IPS-NIHi7 (cell line): Measurements from ENCODE around the gene PLPPR4.
"Not testable (repeated sequence)": the region's sequence is repeated elsewhere in the genome, so short reads cannot be mapped to it uniquely, and the experiment has no call there.

Experiments used
- DNase-seq: peaks from one replicate; pipeline ENCODE4 v3.0.0; 2012; ENCODE audit warnings: mixed read lengths; ENCODE audit errors: extremely low spot score

Gene PLPPR4

DNA sequence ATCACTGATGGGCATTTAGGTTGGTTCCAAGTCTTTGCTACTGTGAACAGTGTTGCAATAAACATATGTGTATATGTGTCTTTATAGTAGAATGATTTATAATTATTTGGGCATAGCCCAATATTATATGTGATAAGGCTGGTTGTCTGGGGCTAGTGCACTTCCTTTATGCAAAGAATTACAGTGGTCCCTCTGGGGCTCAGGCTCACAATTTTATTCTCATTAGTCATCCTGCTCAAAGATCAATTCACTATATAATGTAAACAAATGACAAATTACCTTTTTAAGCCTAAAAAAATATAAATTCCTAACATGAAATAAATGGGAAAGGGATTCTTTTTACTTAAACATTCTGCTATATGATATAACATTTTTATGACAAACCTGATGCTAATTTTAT is 5.0 kb downstream of the PLPPR4 start:
- no peak for DNase-seq

DNA sequence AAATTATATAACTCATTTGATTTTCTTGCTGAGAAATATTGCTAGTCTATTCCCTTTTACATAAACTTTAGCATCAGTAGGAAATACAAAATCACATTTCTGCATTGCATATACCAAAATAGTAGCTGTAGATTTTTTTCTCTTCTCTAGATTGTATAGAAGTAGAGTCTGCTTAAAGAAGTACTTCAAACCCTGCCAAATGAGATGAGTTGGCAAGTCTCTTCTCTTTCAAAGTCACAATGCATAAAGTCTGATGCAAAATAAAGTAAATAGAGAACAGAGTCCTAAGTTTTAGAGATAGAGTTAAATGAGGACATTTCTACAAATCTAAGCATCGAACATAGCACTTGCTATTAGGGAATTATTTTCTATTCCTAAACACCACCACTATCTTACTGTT is 6.4 kb downstream of the PLPPR4 start:
- no peak for DNase-seq

DNA sequence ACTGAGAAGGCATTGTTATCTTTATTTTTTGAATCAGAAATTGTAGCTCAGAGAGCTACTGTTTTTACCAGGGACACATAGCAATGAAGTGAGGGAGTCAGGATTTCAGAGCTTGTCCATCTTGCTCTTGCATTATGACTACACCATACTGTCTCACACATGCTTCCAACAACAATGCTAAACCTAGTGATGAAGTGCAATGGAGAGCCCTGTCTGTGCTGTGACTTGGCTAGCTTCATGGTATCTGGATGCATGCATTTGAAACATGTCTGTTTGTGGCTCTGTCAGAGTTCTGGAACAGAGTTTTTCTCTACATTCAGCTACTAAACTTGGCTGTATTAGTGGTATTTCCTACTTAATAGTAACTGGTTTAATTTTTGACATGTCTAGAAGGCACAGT is 7.0 kb downstream of the PLPPR4 start:
- DNase-seq, result no peak

DNA sequence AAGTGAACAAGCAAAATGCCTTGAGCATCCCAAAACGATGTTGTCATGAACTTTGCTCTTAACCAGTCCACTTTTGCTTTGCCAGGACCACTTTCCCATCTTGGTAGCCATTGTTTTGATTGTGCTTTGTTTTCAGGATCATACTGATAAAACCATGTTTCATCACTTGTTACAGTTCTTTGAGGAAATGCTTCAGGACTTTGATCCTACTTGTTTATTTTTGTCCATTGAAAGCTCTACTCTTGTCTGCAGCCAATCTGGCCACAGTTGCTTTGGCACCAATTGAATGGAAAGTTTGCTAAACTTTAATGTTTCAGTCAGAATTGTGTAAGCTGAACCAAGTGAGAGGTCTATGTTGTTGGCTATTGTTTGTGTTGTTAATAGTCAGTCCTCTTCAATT is 12.8 kb downstream of the PLPPR4 start:
- DNase-seq, result no peak

DNA sequence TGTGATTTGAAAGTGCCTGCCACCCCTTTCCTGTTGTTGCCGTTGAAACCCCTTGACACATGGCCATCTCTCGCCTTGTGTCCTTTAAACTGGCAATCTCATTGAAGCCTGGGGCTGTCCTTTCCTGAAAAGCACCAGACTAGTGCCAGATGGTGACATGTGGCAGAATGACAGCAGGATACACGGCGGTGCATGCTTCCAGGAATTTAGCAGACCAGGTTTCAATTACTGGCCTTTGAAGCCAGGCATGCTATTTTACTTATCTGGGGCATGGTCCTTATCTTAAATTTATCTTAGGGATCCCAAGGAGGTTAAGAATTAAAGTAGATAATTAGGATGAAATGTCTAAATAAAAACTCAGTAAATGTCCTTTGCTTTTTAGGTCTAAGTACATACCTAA is 15.2 kb downstream of the PLPPR4 start:
- no peak for DNase-seq

DNA sequence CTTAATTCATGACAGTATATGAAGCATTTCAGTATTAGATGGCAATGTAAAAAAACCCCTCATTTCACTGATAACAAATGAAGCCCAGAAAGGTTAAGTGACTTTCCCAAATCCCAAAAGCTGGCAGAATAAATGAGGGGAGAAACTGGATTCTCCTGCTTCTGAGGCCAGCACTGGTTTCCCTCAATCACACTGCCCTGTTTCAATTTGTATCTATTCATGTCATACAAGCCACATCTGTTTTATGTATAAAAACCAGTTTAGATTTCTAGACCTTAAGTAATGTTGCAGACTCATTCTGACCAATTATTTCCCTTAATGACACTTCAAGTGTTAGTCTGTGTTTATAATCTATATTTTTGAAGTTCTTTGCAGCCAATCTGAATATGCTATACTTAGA is 16.8 kb downstream of the PLPPR4 start:
- DNase-seq, result no peak

DNA sequence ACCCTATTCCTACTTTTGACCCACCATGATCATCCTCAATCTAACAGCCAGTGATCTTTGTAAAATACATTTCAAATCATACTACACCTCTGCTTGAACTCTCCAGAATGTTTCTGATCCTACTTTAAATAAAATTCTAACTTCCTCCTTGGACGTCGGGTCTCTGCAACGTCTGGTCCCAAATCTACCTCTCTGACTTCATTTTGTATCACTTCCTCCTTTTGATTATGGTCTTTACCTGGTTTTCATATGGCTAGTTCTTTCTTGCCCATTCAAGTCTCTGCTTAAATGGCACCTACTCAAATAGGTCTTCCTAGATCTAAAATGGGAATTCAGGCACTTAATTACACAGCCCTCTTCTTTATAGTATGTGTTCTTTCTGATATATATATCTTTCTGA is 18.2 kb downstream of the PLPPR4 start:
- DNase-seq, result no peak

DNA sequence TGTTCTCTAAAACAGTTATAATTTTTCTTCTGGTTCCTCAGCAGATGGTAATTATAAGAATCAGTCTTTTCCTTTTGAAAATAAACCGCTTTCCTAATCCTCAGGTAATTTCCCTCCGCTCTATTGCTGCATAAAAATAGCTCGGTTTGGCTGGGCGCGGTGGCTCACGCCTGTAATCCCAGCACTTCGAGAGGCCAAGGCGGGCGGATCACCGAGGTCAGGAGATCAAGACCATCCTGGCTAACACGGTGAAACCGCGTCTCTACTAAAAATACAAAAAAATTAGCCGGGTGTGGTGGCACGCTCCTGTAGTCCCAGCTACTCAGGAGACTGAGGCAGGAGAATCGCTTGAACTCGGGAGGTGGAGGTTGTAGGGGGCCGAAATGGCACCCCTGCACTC is 19.2 kb downstream of the PLPPR4 start:
- DNase-seq, result not testable (repeated sequence)

DNA sequence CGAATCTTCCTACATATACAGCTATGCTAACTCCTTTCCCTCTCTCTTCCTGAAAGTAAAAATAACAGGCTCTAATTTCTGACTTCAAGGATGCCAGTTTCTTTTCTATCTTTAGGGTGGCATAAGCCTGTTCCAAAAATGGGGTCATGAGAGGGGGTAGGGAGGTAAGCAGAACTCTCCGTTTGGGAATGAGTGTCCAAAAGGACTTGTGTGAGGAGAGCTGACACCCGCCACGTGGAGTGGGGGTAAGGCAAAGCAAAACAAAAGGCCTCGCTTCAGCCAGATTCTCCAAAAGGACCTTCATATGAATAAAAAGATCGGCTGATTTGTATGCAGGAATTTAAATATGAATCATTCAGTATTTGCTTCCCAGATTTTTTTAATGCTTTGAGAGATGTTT is 28.6 kb downstream of the PLPPR4 start:
- no peak for DNase-seq

DNA sequence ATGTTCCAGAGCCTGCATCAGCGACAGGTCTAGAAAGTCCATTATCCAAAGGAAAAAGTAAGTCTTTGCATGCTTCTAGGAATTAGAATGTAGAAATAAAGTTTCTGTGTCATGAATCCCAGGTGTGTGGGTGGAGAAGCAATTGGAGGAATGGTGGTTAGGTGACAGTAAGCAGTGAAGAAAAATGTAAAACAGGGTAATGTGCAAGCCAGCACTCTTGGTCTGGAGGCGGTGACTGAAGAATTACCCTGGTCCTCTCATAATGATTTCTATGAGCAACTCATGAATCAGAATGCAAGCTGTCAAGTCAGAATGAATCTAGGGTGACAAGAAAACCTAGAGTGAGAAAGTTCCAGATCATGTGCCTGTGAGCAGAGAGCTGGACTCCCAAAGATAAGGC is 33.6 kb downstream of the PLPPR4 start:
- DNase-seq, result no peak

DNA sequence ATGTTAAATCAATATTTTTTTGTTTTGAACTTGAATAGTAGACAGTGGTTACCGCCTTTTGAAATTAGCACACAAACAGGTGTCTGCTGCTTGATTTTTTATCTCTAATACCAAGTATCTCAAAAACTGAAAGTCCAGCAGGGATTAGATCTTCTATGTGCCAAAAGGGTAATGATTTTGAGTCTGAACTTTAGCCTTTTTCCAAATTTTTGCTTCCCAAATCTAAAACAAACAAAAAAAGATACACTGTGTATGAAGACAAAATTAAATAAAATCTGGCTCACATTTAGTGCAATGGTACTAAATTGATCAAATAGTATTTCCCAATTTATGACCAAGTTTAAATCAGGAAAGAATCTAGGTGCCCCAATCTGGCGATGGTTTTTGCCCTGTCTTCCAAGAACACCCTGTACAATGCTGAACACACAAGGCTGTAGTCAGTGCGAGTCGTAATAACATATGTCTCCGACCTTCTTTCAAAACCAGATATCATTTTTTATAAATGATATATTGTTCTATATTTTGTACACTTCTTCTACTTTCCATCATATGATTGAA is 40.5 kb downstream of the PLPPR4 start:
- DNase-seq, result no peak

DNA sequence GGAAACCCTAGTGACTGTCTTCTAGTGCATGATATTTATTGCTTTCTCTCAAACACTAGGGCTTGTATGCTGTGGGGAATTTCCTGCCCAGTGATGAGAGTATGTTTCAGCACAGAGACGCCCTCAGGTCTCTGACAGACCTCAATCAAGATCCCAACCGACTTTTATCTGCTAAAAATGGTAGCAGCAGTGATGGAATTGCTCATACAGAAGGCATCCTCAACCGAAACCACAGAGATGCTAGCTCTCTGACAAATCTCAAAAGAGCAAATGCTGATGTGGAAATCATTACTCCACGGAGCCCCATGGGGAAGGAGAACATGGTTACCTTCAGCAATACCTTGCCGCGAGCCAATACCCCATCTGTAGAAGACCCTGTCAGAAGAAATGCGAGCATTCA is 41.3 kb downstream of the PLPPR4 start:
- no peak for DNase-seq

DNA sequence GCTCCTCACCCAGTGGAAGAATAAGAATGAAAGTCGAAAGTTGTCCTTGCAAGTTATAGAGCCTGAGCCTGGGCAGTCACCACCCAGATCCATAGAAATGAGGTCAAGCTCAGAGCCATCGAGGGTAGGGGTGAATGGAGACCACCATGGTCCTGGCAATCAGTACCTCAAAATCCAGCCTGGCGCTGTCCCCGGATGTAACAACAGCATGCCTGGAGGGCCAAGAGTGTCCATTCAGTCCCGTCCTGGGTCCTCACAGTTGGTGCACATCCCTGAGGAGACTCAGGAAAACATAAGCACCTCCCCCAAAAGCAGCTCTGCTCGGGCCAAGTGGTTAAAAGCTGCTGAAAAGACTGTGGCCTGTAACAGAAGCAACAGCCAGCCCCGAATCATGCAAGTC is 41.8 kb downstream of the PLPPR4 start:
- no peak for DNase-seq

DNA sequence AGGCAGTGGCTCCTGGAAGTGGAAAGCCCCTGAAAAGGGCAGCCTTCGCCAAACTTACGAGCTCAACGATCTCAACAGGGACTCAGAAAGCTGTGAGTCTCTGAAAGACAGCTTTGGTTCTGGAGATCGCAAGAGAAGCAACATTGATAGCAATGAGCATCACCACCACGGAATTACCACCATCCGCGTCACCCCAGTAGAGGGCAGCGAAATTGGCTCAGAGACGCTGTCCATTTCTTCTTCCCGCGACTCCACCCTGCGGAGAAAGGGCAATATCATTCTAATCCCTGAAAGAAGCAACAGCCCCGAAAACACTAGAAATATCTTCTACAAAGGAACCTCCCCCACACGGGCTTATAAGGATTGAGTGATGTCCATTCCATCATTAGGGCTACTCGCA is 42.4 kb downstream of the PLPPR4 start:
- DNase-seq, result peak; percentile 33

DNA sequence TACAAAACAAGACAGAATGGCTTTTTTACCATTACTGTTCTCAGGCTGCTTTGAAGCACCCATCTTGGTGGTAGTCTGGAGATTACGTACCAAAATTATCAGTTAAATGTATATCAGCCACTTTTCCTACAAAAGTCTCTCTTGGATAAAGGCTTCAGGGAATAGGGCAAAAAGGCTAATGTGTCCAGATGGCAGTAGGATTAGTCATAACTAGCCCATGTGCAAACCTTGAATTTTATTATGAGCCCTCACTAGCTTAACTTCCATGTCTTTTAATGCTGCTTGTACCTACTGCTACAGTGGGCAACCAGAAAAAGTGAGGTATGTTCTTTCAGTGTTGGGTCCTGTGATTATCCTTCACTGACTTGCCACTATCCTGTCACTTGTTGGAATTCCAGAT is 51.0 kb downstream of the PLPPR4 start:
- DNase-seq, result no peak

DNA sequence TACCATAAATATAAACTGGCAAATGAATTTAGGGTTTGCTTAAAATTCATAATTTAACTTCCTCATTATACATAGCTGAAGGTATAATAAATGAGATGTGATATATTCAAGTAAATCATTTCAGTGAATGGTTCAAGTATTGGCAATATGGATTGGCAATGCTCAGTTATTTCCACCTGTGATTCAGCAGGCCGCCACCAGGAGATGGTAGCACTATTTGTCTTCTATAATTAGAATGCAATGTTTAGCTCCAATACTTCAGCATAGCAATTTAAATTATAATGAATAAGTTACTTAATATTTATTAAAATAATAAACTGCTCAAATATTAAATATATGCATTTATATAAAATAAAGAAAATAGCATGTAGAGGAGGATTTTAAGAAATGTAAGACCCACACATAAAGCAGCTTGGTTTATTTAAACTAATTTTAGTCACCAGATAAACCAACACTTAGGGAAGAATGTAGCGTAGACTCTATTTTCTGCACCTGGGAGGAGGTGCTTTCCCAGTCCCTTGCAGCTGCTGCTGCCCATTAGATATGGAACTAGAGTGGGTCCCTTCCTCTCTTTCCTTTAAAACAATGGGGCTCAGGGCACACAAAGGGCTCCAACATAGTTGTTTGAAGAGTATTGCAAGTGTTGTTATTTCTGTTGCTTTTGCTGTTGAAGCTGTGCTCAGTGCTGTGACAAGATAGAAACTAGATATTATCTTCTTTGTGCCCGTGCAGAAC is 62.1 kb downstream of the PLPPR4 start:
- no peak for DNase-seq

DNA sequence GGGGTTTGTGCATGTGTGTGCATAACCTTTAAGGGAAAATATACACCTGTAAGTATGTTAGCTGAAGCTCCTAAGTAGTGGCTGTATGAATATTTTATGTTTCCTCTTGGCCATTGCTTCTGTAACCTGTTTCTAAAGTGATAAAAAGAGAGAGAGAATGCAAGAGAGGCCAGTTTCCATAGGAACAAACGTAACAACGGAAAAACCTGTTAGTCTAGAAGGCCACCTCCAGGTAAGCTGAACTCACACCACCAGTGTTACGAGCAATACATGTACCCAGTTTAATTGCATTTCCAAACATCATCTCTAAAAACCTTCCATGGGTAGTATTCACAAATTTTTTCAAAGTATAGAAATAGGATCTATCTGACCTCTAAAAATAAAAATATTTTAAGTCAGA is 63.1 kb downstream of the PLPPR4 start:
- peak; percentile 27 for DNase-seq

DNA sequence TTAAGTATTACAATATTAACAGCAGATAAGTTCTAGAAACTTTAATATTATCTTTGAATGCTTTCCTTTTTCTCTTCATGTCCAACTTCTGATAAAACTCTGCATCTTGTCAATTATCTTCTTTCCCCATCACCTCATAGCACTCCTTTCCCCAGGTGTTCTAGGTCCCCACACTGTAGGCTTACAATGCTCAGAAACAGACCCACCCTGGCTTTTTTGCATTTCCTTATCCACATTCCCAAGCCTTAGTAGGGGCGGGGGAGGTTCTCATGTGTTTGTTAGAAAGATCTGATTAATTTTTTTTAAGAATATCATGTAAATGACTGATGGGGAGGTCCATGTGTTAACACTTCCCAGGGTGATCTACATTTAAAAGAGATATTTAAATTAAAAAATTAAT is 63.9 kb downstream of the PLPPR4 start:
- no peak for DNase-seq

DNA sequence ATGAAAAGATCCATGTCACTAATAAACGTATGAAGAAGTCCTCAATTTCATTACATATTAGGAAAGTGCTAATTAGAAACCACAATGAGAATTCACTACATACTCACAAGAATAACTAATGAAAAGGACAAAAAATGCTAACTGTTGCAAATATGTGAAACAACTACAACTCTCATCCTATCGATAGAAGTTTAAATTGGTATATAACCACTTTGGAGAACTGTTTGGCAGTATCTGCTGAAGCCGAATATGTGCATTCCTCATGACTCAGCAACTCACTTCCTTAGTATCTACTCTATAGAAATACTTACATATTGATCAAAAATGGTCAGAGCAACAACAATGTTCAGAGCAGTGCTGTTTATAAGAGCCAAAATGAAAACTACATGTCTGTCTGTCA is 66.8 kb downstream of the PLPPR4 start:
- DNase-seq, result no peak

DNA sequence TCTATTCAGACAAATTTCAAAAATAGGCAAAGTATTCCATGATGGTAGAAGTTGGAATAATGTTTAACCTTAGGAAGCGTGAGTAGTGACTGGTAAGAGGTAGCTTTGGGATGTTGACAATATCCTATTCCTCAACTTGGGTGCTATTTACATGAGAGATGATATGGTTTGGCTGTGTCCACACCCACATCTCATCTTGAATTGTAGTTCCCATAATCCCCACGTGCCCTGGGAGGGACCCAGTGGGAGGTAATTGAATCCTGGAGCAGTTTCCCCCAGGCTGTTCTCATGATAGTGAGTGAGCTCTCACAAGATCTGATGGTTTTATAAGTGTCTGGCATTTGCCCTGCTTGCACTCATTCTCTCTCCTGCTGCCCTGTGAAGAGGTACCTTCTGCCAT is 67.3 kb downstream of the PLPPR4 start:
- no peak for DNase-seq

DNA sequence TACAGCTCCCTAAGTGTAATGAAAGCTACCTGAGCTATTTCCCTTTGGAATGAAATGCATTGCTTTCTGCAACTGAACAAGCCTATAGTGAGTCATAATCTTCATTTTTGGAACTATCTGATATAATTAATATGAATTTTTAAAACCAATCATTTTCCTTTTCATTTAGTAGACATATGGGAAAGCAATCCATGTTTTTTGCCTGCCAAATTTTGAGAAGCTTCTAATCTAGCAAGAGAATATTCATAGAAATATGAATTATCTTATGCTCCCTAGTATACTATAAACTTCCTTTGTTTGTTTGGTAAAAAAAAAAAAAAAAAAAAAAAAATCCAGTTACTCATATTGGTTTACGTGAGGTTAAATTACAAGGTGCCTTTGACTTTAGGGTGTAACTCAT is 68.3 kb downstream of the PLPPR4 start:
- DNase-seq, result no peak

DNA sequence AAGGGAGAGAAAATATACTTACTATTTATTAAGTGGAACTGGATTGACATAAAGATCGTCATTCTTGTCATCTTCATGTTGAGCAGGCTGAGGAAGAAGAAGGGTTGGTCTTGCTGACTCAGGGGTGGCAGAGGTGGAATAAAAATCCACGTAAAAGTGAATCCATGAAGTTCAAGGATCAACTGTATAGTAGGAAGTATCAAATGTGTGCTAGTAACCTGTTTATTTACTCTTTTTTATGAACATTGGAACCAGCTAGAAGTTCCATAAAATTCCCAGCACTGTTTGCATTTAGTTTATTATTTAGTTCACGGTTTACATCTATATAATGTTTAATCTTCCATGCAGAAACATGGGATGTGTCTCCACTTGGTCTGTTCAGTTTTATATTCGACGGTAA is 70.7 kb downstream of the PLPPR4 start:
- no peak for DNase-seq

DNA sequence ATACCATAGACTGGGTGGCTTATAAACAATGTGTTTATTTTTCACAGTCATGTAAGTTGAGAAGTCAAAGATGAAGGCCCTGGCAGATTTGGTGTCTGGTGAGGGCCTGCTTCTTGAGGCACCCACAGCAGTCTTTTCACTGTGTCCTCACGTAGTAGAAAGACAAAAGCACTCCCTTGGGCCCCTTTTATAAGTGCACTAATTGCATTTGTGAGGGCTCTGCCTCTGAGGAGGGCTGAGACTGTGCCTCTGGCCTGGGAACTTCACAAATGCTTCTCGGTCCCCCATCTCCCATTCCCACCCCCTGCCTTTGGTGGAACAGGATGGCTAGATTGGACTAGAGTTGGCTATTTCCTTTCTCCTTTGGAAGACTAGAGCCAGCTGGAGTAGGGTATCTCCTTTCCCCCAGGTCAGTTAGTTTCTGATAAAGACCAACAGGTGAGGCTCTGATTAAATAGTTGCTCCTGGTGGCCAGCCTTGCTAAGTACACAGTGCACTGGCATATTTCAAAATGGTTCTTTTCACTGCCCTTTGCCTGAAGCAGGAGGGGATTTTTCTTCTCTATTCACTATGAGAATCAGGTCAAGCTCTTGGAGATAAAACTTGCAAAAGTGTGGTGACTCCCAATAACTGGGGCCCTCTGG is 82.9 kb downstream of the PLPPR4 start:
- DNase-seq, result no peak
